ENCODE results near the gene BET1.

Gene BET1

GRCh38 chr7:94016786-94017185 lies 12.6 kb upstream of the BET1 start:
- H3K4me3 ChIP-seq (ENCODE audit: low read depth, low read length), result no peak overlapping the region
- DNase-seq (ENCODE audit: low read depth), result no peak

- no peak for DNase-seq (ENCODE audit: low read depth)
- H3K4me3 ChIP-seq (ENCODE audit: low read depth, low read length), result no peak overlapping the region
Observed at GRCh38 chr7:94015538-94015937, 11.4 kb upstream of the BET1 start.

- H3K4me3 ChIP-seq (ENCODE audit: low read depth, low read length), result no peak overlapping the region
- DNase-seq (ENCODE audit: low read depth), result no peak
Observed at GRCh38 chr7:94012746-94013145, 8.6 kb upstream of the BET1 start.

- DNase-seq (ENCODE audit: low read depth), result no peak
- no peak overlapping the region for H3K4me3 ChIP-seq (ENCODE audit: low read depth, low read length)
Observed at GRCh38 chr7:94011714-94012353, 7.7 kb upstream of the BET1 start.

- peak; percentile 31 for DNase-seq (ENCODE audit: low read depth)
Observed at GRCh38 chr7:94008537-94008936, 4.4 kb upstream of the BET1 start.

GRCh38 chr7:94005753-94006152 lies 1.6 kb upstream of the BET1 start:
- DNase-seq (ENCODE audit: low read depth), result no peak
- no peak overlapping the region for H3K4me3 ChIP-seq (ENCODE audit: low read depth, low read length)

More at GRCh38 chr7:94008537-94008936, 4.4 kb upstream of the BET1 start:
- H3K4me3 ChIP-seq (ENCODE audit: low read depth, low read length), result no peak overlapping the region

- H3K4me3 ChIP-seq (ENCODE audit: low read depth, low read length), result peak overlapping the region; percentile 77
- DNase-seq (ENCODE audit: low read depth), result no peak
Observed at GRCh38 chr7:94003446-94004023, 620 bp downstream of the BET1 start.

- no peak for DNase-seq (ENCODE audit: low read depth)
- H3K4me3 ChIP-seq (ENCODE audit: low read depth, low read length), result no peak overlapping the region
Observed at GRCh38 chr7:94001396-94001795, 2.8 kb downstream of the BET1 start.

GRCh38 chr7:93997868-93998267 lies 6.3 kb downstream of the BET1 start:
- no peak overlapping the region for H3K4me3 ChIP-seq (ENCODE audit: low read depth, low read length)
- DNase-seq (ENCODE audit: low read depth), result no peak

- DNase-seq (ENCODE audit: low read depth), result no peak
- no peak overlapping the region for H3K4me3 ChIP-seq (ENCODE audit: low read depth, low read length)
Observed at GRCh38 chr7:93992421-93993110, 11.6 kb downstream of the BET1 start.

- DNase-seq (ENCODE audit: low read depth), result no peak
- no peak overlapping the region for H3K4me3 ChIP-seq (ENCODE audit: low read depth, low read length)
Observed at GRCh38 chr7:93987297-93987696, 16.9 kb downstream of the BET1 start.

- no peak overlapping the region for H3K4me3 ChIP-seq (ENCODE audit: low read depth, low read length)
- no peak for DNase-seq (ENCODE audit: low read depth)
Observed at GRCh38 chr7:93985101-93985500, 19.1 kb downstream of the BET1 start.

- no peak overlapping the region for H3K4me3 ChIP-seq (ENCODE audit: low read depth, low read length)
- no peak for DNase-seq (ENCODE audit: low read depth)
Observed at GRCh38 chr7:93984024-93984423, 20.1 kb downstream of the BET1 start.

- no peak for DNase-seq (ENCODE audit: low read depth)
- H3K4me3 ChIP-seq (ENCODE audit: low read depth, low read length), result no peak overlapping the region
Observed at GRCh38 chr7:93981480-93981874, 22.7 kb downstream of the BET1 start.

- no peak for DNase-seq (ENCODE audit: low read depth)
Observed at GRCh38 chr7:93980744-93981479, 23.2 kb downstream of the BET1 start.

GRCh38 chr7:93977211-93977950 lies 26.8 kb downstream of the BET1 start:
- no peak for DNase-seq (ENCODE audit: low read depth)
- H3K4me3 ChIP-seq (ENCODE audit: low read depth, low read length), result no peak overlapping the region

More at GRCh38 chr7:93980744-93981479, 23.2 kb downstream of the BET1 start:
- H3K4me3 ChIP-seq (ENCODE audit: low read depth, low read length), result no peak overlapping the region

GRCh38 chr7:93973134-93973533 lies 31.0 kb downstream of the BET1 start:
- no peak for DNase-seq (ENCODE audit: low read depth)

GRCh38 chr7:93972029-93972725 lies 32.0 kb downstream of the BET1 start:
- DNase-seq (ENCODE audit: low read depth), result no peak

More at GRCh38 chr7:93973134-93973533, 31.0 kb downstream of the BET1 start:
- no peak overlapping the region for H3K4me3 ChIP-seq (ENCODE audit: low read depth, low read length)

More at GRCh38 chr7:93972029-93972725, 32.0 kb downstream of the BET1 start:
- no peak overlapping the region for H3K4me3 ChIP-seq (ENCODE audit: low read depth, low read length)

All from skeletal muscle cell (primary cell).